Trophoblast cell (in vitro differentiated cells and primary cell): ENCODE data around the gene MXRA8.

Experiments
- DNase-seq, 2 donors: peaks; one replicate each; pipeline ENCODE4 v3.0.0-alpha.2; 2016
- H2AFZ ChIP-seq: 2 replicates; pipeline ENCODE4 v1.6.1; 2013; ENCODE audit warnings: low read length, moderate library complexity, mild to moderate bottlenecking; ENCODE audit not compliant: insufficient read depth, poor library complexity
- H2AK5ac ChIP-seq: 2 replicates; pipeline ENCODE4 v1.6.1; 2013; ENCODE audit warnings: mild to moderate bottlenecking, low read length
- H2BK120ac ChIP-seq: 2 replicates; pipeline ENCODE4 v1.6.1; 2013; ENCODE audit warnings: low read length, mild to moderate bottlenecking, moderate library complexity; ENCODE audit not compliant: insufficient read depth, poor library complexity
- H2BK12ac ChIP-seq: 2 replicates; pipeline ENCODE4 v1.6.1; 2013; ENCODE audit warnings: mild to moderate bottlenecking, low read length, moderate library complexity
- H2BK5ac ChIP-seq: 2 replicates; pipeline ENCODE4 v1.6.1; 2013; ENCODE audit warnings: low read length, low read depth, moderate library complexity, mild to moderate bottlenecking; ENCODE audit not compliant: poor library complexity
- H3K14ac ChIP-seq: 2 replicates; pipeline ENCODE4 v1.6.1; 2013; ENCODE audit warnings: mild to moderate bottlenecking, low read length
- H3K18ac ChIP-seq: 2 replicates; pipeline ENCODE4 v1.6.1; 2013; ENCODE audit warnings: mild to moderate bottlenecking, low read length
- H3K23ac ChIP-seq: 2 replicates; pipeline ENCODE4 v1.6.1; 2013; ENCODE audit warnings: low read length
- H3K27ac ChIP-seq: 2 replicates; pipeline ENCODE4 v1.5.1; 2013; ENCODE audit warnings: low read depth, mild to moderate bottlenecking, inconsistent platforms, low read length, moderate library complexity
- H3K27me3 ChIP-seq: 2 replicates; pipeline ENCODE4 v1.6.1; 2013; ENCODE audit warnings: inconsistent platforms, mild to moderate bottlenecking, low read length, moderate library complexity; ENCODE audit not compliant: insufficient read depth
- H3K36me3 ChIP-seq, 2 experiments: 1 replicate in 1 of 2; 2 replicates in 1 of 2; pipeline ENCODE4 v1.6.1; 2013; ENCODE audit warnings: low read length in 2 of 2, mild to moderate bottlenecking in 2 of 2, moderate library complexity in 1 of 2; ENCODE audit not compliant: insufficient read depth in 2 of 2, control insufficient read depth in 1 of 2
- H3K4ac ChIP-seq: 2 replicates; pipeline ENCODE4 v1.6.1; 2013; ENCODE audit warnings: low read depth, mild to moderate bottlenecking, low read length, moderate library complexity
- H3K4me1 ChIP-seq, 2 experiments: 1 replicate in 1 of 2; 2 replicates in 1 of 2; pipeline ENCODE4 v1.6.1; 2013; ENCODE audit warnings: low read length in 2 of 2, mild to moderate bottlenecking in 2 of 2, moderate library complexity in 1 of 2; ENCODE audit not compliant: insufficient read depth in 2 of 2, control insufficient read depth in 1 of 2
- H3K4me2 ChIP-seq: 2 replicates; pipeline ENCODE4 v1.6.1; 2013; ENCODE audit warnings: inconsistent platforms, mild to moderate bottlenecking, low read length, moderate library complexity
- H3K4me3 ChIP-seq: 2 replicates; pipeline ENCODE4 v1.5.1; 2013; ENCODE audit warnings: mild to moderate bottlenecking, low read depth, low read length, inconsistent platforms
- H3K79me1 ChIP-seq: one replicate; pipeline ENCODE4 v1.6.1; 2013; ENCODE audit warnings: low read length
- H3K79me2 ChIP-seq: 2 replicates; pipeline ENCODE4 v1.6.1; 2013; ENCODE audit warnings: low read length, mild to moderate bottlenecking; ENCODE audit not compliant: control insufficient read depth, insufficient read depth, poor library complexity
- H3K9ac ChIP-seq: 2 replicates; pipeline ENCODE4 v1.6.1; 2013; ENCODE audit warnings: mild to moderate bottlenecking, low read length
- H3K9me3 ChIP-seq: 2 replicates; pipeline ENCODE4 v1.6.1; 2013; ENCODE audit warnings: low read depth, mild to moderate bottlenecking, control low read depth, inconsistent platforms, low read length; ENCODE audit not compliant: insufficient read depth
- H4K12ac ChIP-seq: 2 replicates; pipeline ENCODE4 v1.6.1; 2013; ENCODE audit warnings: low read depth, mild to moderate bottlenecking, low read length, moderate library complexity
- H4K8ac ChIP-seq: 2 replicates; pipeline ENCODE4 v1.6.1; 2013; ENCODE audit warnings: low read depth, mild to moderate bottlenecking, low read length, moderate library complexity
- H4K91ac ChIP-seq: one replicate; pipeline ENCODE4 v1.6.1; 2013; ENCODE audit warnings: low read depth, mild to moderate bottlenecking, low read length, moderate library complexity
- WGBS: extraction: QIAGEN DNeasy Blood & Tissue Kit; methylation state at CpG from one replicate; pipeline ENCODE4 v1.1.7; 2013; ENCODE audit warnings: missing lambda C conversion rate; ENCODE audit not compliant: insufficient read length, insufficient coverage; ENCODE audit errors: extremely low coverage; 5-methylcytosine and 5-hydroxymethylcytosine counted together

The MXRA8 gene

DNA sequence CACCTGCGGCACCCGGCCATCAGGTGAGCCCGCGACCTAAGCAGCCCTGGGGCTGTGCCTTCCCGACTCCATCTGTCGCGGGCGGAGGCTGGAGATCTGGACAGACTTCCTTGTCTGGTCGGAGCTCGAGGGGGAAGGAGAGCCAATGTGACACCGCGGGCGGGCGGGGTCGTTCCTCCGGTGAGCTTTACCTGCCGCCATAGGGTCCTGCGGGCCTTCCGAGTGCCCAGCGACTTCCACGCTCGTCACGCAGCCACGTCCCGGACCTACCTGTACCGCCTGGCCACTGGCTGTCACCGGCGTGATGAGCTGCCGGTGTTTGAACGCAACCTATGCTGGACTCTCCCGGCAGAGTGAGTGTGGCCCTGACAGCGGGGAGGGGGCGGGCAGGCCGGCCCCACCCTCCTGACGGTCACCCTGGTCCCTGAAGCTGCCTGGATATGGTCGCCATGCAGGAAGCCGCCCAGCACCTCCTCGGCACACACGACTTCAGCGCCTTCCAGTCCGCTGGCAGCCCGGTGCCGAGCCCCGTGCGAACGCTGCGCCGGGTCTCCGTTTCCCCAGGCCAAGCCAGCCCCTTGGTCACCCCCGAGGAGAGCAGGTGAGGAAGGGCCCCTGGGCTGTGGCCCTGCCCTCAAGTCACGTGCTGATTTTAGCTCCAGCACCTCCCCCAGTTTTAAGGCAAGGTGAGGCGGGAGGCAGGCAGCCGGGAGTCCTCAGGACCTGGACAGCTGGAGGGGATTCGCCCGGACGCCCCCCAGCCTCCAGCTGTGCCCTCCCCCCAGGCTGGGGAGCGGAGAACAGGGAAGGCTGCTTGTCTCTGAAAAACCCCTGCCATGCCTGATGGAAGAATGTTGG is 48.9 kb downstream of the MXRA8 start:
- Histone ChIP-seq H2AK5ac (peak overlapping the region; percentile 73), H2BK12ac (peak overlapping the region; percentile 2), H3K79me1 (peaks cover 26% of the 10 kb centered on the region), H3K79me2 (peaks cover 24% of the 10 kb centered on the region), H3K27ac (peak overlapping the region; percentile 75), H3K23ac (no peak overlapping the region), H4K8ac (peak overlapping the region; percentile 67), H3K36me3 (peaks cover 49 to 50% of the 10 kb centered on the region in 2 experiments), H4K12ac (peak overlapping the region; percentile 79), H2BK5ac (peak overlapping the region; percentile 78), H2AFZ (peak overlapping the region; percentile 24), H3K4me1 (peaks cover 32 to 38% of the 10 kb centered on the region in 2 experiments), H3K9me3 (no peaks in the 10 kb centered on the region), H2BK120ac (peak overlapping the region; percentile 64), H3K4ac (peak overlapping the region; percentile 70), H3K27me3 (no peaks in the 10 kb centered on the region), H3K18ac (peak overlapping the region; percentile 92), H3K14ac (peak overlapping the region; percentile 92), H3K4me3 (peak overlapping the region; percentile 92), H3K9ac (peak overlapping the region; percentile 88), H3K4me2 (peak overlapping the region; percentile 91), H4K91ac (peak overlapping the region; percentile 87)
- peak; percentile 59 to 69 for DNase-seq
- WGBS, result no CpG with 5 or more reads among the region's 57 CpGs

DNA sequence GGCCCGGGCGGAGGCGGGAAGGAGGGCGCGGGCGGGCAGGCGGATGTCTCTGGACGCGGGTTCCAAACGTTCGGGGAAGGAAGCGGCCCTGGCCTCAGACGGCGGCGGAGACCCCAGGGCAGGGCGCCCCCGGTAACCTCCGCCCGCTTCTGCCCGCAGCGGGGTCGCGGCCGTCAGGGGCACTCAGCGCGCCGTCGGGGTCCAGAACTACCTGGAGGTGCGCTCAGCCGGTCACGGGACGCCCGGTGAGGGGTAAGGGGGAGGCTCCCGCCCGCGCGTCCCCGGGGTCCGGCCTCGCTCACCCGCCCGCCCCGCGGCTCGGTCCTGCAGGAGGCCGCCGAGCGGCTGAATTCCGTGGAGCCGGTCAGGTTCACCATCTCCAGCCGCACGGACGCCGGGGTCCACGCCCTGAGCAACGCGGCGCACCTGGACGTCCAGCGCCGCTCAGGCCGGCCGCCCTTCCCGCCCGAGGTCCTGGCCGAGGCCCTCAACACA is 49.6 kb downstream of the MXRA8 start:
- Histone ChIP-seq H3K79me2 (peaks cover 26% of the 10 kb centered on the region), H2BK5ac (peak overlapping the region; percentile 78), H3K4me2 (peak overlapping the region; percentile 91), H3K27me3 (no peaks in the 10 kb centered on the region), H3K4ac (peak overlapping the region; percentile 70), H3K18ac (peak overlapping the region; percentile 92), H4K8ac (peak overlapping the region; percentile 67), H3K79me1 (peaks cover 28% of the 10 kb centered on the region), H2AK5ac (peak overlapping the region; percentile 73), H4K12ac (peak overlapping the region; percentile 79), H3K14ac (peak overlapping the region; percentile 92), H3K4me1 (peaks cover 39 to 44% of the 10 kb centered on the region in 2 experiments), H4K91ac (peak overlapping the region; percentile 87), H2BK120ac (peak overlapping the region; percentile 64), H3K4me3 (peak overlapping the region; percentile 92), H3K9ac (peak overlapping the region; percentile 88), H2BK12ac (no peak overlapping the region), H3K9me3 (no peaks in the 10 kb centered on the region), H3K23ac (no peak overlapping the region), H3K27ac (peak overlapping the region; percentile 75), H3K36me3 (peaks cover 43 to 44% of the 10 kb centered on the region in 2 experiments), H2AFZ (peak overlapping the region; percentile 58)
- WGBS, result no CpG with 5 or more reads among the region's 66 CpGs
- no peak for DNase-seq

DNA sequence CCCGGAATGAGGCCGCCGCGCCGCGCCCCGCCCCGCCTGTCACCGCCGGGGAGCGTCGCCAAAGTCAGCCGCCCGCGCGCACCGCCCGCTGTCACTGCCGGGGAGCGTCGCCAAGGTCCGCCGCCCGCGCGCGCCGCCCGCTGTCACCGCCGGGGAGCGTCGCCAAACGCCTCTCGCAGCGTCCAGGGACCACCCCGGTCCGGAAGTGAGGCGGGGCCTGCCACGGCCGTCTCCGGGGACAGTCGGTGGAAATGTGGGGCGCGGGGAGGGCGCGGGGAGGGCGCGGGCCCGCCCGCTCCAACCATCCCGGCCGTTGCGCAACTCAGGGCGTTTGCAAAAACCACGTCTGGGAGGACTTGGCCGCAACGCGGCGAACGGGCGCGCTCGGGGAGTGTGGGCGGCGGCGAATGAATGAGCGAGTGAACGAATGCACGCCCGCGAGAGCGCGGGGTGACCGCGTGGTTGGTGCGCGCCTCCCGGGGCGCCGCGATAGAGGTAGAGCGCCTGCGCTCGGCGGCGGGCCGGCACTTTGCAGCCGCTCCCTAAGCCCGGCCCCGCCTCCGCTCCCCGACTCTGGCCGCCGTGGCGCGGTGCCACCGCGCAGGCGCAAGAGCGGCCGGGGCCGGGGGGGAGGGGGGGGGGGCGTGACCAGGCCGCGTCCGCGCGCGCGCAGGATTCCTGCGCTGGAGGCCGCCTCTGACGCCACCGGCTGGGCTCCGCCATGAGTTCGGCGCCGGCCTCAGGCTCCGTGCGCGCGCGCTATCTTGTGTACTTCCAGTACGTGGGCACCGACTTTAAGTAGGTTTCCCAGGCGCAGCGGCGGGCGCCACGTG is 50.2 kb downstream of the MXRA8 start, which contains the start of the genes ACAP3 and PUSL1:
TSS of gene ACAP3 (minus strand) at position 8 of the 833 bp plus-strand sequence. CDS start 115 bp downstream, outside the sequence.
TSS of gene PUSL1 (plus strand) at position 675 of the 833 bp plus-strand sequence. CDS start at position 722, 47 bp downstream.
- H3K9me3 ChIP-seq, result no peaks in the 10 kb centered on the region
- H3K9ac ChIP-seq, result peak within 1 kb of the TSS; percentile 88
- peak within 1 kb of the TSS; percentile 97 for H4K91ac ChIP-seq
- H3K23ac ChIP-seq, result no peak within 1 kb of the TSS
- peaks cover 26% of the 10 kb centered on the region for H3K79me2 ChIP-seq
- peak within 1 kb of the TSS; percentile 86 for H2BK120ac ChIP-seq
- peak within 1 kb of the TSS; percentile 73 for H2AK5ac ChIP-seq
- WGBS, result no CpG with 5 or more reads among the region's 131 CpGs
- H3K27ac ChIP-seq, result peak within 1 kb of the TSS; percentile 94
- H3K4me3 ChIP-seq, result peak within 1 kb of the TSS; percentile 92
- H2AFZ ChIP-seq, result peak within 1 kb of the TSS; percentile 70
- H3K27me3 ChIP-seq, result no peaks in the 10 kb centered on the region
- H4K12ac ChIP-seq, result peak within 1 kb of the TSS; percentile 88
- peaks cover 28% of the 10 kb centered on the region for H3K79me1 ChIP-seq
- peak within 1 kb of the TSS; percentile 93 for H3K14ac ChIP-seq
- peak; percentile 82 to 92 for DNase-seq
- peaks cover 43 to 48% of the 10 kb centered on the region in 2 experiments for H3K4me1 ChIP-seq
- H2BK12ac ChIP-seq, result peak within 1 kb of the TSS; percentile 2
- peak within 1 kb of the TSS; percentile 80 for H4K8ac ChIP-seq
- H2BK5ac ChIP-seq, result peak within 1 kb of the TSS; percentile 85
- H3K4ac ChIP-seq, result peak within 1 kb of the TSS; percentile 70
- H3K18ac ChIP-seq, result peak within 1 kb of the TSS; percentile 92
- H3K36me3 ChIP-seq, result peaks cover 36 to 37% of the 10 kb centered on the region in 2 experiments
- peak within 1 kb of the TSS; percentile 91 for H3K4me2 ChIP-seq
